ENCODE data around the gene CPOX.
A peak's percentile ranks its signal among the peaks of the same experiment; 100 is the strongest.
"Not testable (repeated sequence)": the region's sequence is repeated elsewhere in the genome, so short reads cannot be mapped to it uniquely, and the experiment has no call there.

The CPOX gene

DNA sequence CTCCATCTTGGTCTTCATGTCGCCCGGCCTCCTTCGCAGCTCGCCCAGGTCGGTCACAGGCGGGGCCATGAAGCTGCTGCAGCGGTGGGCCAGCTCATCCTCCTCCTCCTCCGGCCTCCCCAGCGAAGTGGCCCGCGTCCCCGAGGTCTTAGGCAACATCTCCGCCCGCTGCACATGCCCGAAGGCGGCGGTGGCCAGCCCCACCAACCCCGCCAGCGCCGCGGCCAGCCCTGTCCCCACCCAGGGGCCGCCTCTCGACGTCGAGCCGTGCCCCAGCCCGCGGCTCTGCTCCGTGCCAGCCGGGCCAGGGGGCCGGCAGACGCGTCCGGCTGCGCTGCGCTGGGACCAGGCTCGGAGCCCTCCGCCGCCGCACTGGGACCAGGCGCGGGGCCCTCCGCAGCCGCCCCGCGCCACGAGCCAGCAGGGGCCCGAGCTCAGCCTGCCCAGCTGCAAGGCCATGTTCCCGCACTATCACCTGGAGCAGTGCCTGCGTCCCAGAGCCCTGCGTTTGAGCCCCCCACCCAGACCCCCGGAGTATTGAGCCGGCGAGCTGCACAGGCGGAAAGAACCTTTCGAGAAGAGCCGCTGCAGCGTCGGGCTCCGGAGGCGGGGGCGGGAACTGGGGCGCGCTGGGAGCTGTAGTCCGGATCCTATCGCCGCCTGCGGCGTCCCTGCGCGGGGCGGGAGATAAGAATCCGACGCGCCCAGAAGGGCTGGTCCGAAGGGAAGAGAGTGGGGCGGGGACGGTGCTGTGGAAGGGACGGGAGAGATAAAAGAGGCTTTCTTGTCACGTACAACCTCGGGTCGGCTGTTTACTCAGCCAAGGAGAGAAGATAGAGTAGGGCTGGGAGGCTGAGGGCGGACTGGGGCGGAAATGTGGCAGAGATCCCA, at the start of gene CPOX:
Gene CPOX, minus strand, starts transcription at position 566 of the 891 bp plus-strand sequence. Its CDS starts 107 bp downstream, at position 459.
- peak; percentile 94 for DNase-seq (ENCODE audit: low spot score)

DNA sequence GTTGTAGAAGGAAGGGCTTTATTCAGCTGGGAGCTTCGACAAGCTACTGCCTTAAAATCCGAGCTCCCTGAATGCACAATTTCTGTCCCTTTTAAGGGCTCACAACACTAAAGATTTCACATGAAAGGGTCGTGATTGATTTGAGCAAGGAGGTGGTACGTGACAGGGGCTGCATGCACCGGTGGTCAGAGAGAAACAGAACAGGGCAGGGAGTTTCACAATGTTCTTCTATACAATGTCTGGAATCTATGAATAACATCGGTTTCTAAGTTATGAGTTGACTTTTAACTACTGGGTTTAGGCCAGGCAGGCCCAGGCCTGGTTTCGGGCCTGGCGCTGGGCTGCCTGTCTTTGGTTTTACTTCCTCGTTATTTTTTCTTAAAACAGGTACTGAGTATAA, 49.4 kb upstream of the CPOX start:
- DNase-seq (ENCODE audit: low spot score), result not testable (repeated sequence)

DNA sequence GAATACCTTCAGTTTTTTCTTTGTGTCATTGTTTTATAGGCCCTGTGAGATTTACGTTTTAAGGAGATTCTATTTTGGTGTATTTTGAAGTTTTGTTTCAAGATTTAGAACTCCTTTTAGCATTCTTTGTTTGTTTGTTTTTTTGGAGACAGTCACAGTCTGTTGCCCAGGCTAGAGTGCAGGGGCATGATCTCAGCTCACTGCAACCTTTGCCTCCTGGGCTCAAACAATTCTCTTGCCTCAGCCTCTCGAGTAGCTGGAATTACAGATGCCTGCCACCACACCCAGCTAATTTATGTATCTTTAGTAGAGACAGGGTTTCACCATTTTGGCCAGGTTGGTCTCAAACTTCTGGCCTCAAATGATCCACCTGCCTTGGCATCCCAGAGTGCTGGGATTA, 48.3 kb upstream of the CPOX start:
- not testable (repeated sequence) for DNase-seq (ENCODE audit: low spot score)

DNA sequence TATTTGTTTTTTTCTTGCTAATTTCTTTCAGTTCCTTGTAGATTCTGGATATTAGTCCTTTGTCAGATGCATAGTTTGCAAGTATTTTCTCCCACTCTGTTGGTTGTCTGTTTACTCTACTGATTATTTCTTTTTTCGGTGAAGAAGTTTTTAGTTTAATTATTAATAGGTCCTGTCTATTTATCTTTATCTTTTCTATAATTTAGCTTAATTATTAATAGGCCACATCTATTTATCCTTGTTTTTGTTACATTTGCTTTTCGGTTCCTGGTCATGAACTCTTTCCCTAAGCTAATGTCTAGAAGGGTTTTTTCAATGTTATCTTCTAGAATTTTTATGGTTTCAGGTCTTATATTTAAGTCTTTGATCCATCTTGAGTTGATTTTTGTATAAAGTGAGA, 45.1 kb upstream of the CPOX start:
- DNase-seq (ENCODE audit: low spot score), result not testable (repeated sequence)

DNA sequence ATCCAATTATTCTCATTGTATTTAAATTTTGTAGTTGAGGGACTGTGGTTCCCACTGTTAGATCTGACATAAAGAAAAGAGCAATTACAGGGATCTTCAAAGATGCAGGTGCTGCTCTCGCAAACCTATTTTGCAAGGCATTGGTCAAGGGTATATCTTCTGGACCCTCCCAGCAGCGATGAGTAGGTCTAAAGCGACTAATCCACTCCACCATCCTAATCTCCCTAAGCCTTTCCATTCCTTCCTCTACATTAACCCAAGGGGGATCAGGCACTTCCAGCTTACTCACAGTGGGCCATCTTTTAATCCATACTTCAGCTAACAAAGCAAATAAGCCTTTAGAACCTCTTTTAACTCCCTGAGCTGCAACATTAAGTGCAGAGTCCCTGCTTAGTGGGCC, 37.0 kb upstream of the CPOX start:
- DNase-seq (ENCODE audit: low spot score), result no peak

DNA sequence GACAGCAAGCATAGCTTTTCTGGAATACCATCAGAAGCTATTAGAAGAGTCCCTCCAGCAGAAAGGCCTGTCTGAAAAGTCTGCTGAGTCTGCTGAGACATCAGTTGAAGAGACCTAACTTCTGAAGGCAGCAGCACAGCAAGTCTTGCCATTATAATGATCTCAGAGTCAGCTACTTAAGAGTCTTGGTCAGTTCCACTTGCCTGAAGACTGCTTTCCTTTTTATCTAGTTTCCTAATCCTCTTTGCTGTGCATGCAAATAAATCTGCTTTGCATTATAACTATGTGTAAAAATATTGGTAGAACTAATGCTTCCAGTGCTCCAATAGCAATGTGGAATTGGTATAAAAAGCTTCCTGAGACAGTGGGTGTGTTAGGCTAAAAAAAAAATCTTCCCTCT, 34.9 kb upstream of the CPOX start:
- no peak for DNase-seq (ENCODE audit: low spot score)

DNA sequence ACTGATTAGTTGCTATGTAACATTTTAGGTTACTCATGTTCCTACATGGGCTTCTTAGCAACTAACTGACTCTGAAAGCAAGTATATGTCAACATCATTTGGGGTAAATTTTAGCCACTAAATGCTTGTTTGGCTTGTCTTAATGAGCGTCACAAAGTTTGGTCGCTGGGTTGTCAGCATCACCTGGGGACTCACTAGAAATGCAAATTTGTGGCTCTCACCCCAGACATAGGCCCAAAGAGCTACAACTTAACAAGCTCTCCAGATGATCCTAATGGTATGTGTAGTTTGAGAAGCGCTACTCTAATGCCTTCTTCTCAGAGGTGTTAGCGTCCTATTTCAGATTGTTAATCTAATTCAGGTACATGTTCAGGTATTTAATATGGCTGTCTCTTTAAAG, 32.7 kb upstream of the CPOX start:
- DNase-seq (ENCODE audit: low spot score), result no peak

DNA sequence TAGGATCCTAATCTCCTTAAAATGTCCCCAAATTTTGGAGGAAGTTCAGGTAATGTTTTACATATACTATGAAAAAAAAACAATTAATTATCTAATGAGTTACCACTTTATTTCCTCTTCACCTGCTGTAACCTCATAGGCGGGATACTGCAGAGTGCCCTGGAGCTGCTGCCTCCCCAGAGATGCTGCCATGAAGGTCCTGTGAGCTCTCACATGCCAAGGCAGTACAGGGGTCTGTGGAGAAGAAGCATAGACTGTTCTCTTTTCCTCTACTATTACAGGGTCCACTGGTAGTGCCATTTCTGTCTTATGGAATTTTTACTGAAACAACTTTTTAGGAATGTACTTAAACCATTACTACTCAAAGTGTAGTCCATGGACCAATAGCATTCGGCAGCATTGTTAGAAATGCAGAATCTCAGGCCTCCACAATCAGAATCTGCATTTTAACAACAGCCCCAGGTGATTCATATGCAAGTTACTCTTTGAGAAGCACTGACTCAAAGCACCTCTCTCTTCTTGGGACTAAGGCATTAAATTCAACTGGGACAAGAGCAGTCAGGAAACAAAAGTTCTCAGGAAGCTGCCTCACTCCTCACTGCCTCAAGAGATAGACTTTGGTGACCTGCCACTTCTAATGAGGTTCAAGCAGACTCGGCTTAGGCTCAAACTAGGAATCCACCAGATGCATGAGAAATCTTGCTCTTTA, 30.3 kb upstream of the CPOX start:
- no peak for DNase-seq (ENCODE audit: low spot score)

DNA sequence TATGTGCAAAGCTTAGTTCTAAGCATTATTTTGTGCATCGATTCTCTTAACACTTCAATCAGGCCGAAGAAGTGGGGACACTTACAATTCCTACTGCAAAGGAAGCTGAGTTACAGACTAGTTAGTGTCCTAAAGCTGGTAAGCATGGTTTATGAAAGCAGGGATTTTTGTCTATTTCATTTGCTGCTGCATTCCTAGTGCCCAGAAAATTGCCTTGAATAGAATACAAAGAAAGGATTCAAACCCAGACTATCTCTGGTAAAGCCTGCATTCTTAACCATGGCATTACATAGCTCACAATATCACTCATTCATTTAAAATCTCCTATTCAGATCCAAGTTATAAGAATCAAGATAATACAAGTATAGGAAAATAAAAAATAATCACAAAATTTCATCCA, 24.4 kb upstream of the CPOX start:
- DNase-seq (ENCODE audit: low spot score), result no peak

DNA sequence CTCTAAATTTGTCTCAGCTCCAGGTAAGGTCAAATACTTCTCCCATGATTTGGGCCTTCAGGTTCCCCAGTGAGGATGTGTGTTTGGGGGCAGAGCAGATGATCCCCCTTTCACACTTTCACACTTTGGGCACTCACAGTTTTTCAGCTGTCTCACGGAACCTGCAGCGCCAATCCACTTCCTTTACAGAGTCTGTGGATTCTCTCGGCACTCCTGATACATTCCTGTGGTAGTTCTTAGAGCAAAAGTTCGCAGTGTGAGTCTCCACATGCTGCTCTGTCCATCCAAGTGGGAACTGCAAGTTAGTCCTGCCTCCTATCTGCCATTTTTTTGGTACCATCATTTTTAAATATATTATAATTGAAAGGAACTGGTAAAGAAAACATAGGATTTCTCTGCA, 20.2 kb upstream of the CPOX start:
- no peak for DNase-seq (ENCODE audit: low spot score)

DNA sequence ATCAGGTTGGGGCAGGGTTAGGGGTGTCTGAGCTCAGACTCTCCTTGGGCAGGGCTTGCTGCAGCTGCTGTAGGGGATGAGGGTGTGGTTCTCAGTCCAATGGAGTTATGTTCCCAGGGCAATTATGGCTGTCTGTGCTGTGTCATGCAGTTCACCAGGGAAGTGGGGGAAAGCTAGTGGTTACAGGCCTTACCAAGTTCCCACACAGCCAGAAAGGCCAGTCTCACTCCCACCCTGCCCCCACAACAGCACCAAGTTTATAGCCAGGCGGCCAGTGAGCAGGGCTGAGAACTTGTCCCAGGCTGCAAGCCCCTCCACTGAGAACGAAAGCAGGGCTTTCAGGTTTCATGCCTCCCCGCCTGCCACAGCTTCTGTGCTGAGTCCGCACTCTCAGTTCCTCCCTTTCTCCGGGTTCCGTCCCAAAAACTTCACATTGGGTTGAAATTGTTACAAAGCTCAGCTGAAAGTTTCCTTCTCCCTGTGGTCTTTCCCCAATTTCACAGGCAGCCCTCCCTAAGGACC, 19.6 kb upstream of the CPOX start:
- no peak for DNase-seq (ENCODE audit: low spot score)

DNA sequence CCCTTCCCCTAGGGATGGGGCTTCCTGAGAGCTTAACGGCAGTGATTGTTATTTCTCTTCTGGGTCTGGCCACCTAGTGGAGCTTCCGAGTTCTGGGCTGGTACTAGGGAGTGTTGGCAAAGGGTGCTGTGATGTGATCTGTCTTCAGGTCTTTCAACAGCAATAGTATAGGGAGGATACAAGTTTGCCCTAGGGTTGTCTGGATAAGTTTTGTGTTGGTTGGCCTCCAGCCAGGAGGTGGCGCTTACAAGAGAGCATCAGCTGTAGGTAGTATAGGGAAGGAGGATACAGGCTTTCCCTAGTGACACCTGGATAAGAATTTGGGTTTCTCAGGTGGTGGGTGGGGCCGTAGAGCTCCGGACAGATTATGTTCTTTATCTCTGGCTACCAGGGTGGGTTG, 19.2 kb upstream of the CPOX start:
- no peak for DNase-seq (ENCODE audit: low spot score)

DNA sequence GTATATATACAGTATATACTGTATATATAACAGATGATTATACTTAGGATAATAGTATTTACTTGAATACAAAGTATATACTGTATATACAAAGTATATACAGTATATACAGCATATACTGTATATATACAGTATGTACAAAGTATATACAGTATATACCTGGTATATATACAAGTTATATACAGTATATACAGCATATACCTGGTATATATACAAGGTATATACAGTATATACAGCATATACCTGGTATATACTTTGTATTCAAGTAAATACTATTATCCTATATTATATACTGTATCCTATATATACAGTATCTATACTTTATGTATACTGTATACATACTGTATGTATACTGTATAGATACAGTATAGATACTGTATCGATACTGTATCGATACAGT, 14.6 kb upstream of the CPOX start:
- DNase-seq (ENCODE audit: low spot score), result no peak

DNA sequence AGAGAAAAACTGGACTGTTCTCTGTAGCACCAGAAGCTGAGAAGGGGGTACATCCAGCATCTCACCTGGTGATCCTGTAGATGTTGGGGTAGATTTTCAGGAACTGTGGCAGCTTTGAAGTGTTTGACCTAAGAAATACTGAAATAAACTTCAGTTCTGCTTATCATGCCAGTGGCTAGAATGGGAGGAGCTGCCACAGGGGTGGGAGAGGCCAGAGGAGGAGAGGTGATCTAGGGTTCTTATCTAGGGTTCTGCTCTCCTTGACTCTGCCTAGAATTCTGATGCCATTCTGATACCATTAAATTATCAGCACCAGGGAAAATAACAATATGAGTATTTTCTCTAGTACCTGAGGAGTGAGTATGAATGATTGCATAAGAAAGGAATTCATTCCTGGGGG, 10.2 kb upstream of the CPOX start:
- no peak for DNase-seq (ENCODE audit: low spot score)

DNA sequence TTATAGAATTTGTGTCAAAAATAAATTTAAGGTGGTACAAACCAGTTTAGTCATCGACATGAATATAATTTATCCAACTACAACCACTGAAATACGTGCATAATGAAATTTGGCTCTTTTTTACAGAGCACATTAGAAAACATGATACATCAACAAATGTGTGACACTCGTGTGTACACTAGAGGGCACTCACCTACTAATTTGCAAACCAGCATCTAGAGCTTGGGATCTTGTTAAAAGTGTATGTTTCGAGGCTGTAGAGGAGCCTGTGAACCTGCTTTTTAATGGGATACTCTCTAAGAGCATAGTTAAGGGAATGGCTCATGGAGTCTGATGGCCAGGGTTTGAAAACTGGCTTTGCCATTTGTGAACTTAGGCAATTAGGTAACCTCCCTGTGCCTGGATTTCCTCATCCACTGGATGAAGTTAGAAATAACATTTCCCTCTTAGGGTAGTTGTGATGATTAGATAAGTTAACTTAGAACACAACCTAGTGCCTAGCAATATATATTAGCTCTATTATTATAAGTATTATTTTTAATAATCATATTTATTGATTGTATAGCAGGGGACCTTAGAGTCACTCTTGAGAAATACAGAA, 8.8 kb upstream of the CPOX start:
- peak; percentile 71 for DNase-seq (ENCODE audit: low spot score)

DNA sequence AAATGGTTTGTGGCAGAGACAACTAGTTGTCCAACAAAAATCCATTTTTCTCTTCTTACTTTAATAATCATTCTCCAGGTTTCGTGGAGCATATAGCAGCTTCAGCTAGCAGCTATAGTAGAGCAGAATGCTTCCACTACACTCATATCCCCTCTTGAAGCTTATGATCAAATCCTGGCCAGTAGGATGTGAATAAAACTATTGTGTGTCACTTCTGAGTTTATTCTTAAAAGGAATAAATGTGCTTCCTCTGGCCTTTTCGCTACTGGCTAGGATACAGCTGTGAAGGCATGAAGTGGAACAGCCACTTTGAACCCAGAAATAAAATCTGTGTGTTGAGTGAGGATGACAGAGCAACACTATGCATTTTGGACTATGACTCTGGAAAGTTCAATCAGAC, 7.8 kb upstream of the CPOX start:
- DNase-seq (ENCODE audit: low spot score), result no peak

DNA sequence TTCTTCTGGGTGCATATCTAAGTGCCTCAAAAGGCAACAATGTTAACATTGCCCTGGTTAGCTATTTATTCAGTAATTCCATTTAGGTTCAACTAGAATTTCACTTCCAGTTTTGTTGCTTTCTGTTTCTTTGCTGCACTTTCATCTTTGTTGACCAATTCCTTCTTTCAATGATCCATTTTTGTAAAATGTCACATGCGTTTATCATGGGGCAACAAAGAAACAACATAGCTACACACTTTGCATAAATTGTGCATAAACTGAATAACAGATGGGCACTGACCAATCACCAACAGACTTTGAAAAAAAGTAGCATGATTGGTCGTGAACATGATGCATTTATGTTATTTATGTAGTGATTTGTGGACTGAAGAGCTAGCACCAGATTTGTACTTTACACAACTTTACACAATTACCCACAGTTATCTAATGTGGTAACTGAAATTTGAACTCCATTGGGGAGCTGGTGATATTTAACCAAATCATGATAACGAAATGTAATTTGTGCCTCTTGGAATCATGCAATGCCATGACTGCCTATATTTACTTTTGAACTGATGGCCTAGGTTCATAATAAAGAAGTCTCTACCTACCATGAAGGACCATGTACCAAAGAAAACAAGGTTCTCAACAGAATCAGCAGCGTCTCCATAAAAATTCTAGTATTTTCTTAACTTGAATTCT, 7.1 kb upstream of the CPOX start:
- DNase-seq (ENCODE audit: low spot score), result no peak

DNA sequence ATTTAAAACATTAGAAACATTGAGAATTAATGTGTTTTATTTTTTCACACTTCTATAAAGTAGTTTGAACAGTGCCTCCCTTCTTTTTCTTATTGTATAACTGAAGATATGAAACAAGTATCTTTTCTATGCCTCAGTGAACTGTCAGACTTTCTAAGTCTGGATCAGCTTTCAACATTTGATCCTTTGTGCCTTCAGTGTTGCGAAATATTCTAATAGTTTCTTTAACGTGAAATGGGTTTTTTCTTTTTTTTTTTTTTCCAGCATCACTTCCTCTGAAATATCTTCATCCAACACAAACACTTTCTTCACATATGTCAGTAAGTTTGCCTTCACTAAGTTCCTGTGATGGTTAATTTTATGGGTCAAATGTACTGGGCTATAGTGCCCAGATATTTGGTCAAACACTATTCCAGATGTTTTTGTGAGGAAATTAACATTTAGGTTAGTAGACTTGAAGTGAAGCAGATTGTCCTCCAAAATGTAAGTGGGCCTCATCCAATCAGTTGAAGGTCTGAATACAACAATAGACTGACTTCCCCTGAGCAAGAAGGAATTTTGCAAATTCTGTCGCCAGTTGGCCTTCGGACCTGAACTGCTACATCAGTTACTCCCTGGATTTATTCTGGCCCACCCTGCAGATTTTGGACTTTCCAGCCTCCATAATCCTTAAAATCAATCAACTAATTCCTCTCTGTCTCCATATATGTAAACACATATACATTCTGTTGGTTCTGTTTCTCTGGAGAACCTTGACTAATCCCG, 6.4 kb upstream of the CPOX start:
- no peak for DNase-seq (ENCODE audit: low spot score)

DNA sequence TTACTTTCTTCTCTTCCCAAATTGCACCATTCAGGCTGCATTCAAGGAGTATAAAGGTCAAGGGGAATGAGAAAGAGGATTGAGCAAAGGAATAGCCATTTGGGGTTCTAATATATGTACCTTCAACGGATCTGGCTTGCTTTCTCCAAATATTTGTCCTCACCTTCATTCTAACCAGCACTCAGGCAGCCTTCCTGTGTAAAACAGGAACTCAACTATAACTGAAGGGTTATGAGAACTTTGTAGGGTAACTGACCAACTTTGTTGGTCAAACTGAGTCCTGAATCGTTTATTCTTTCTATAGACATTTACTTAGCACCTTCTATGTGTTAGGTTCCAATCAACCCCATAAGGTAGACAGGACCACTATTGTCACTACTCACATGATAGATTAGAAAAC, 5.1 kb upstream of the CPOX start:
- no peak for DNase-seq (ENCODE audit: low spot score)

DNA sequence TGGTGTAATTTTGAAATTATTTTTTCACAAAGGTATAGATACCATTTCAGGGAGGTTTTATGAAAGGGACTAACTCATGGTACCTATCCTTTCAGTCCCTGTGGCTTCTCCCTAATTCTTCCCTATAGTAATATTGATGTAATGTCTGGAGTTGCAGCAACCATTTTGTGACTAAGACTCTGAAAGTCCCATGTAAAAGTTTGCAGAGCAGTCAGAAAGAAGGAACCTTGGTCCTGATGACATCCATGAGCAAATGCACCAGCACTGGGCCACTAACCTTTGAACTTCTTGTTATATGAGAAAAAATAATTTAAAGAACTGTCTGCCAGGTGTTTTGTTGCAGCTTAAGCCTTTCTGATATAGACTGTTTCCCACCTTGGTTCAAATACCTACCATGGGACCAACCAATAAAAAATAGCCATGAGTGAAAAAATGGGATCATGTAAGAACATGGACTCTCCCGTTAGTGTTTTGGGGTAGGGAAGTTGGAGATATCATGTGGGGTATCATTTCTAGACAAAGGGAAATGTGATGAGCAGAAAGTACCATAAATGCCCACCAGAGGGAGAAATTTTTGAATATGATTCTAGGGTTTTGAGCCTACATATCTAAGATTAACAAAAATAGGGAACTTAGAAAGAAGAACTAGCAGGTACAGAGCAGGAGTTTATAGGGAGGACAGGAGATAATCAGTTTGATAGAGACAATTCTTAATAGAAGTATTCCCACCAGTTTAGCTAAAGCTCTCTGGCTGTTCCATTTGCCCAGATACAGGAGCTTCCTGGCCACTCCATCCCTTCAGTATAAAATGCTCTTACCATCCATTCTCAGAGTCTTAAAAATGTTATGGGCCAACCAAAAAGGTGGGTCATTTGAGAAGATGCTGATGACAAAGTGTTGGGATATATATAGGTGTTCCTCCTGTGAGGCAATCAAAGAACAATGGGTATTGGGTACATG, 3.4 kb upstream of the CPOX start:
- DNase-seq (ENCODE audit: low spot score), result peak; percentile 41
